Lower leg skin (tissue), 4 donors: Measurements from ENCODE around the gene ELMOD1. TPM values are rescaled to one million over a fixed set of nuclear protein-coding genes. Genes with fewer than 3 reads are reported as not detected.

Experiments
- DNase-seq, 2 donors: peaks; one replicate each; pipeline ENCODE4 v3.0.0-alpha.2; 2019; ENCODE audit warnings: low spot score in 2 of 2
- H3K4me3 ChIP-seq: fragments of 200-600 bp; sonication (generic); 2 replicates; pipeline ENCODE4 v1.5.1; 2017; ENCODE audit warnings: mild to moderate bottlenecking, low read depth; ENCODE audit not compliant: poor library complexity, severe bottlenecking
- POLR2A ChIP-seq, 2 donors: fragments of 450-650 bp; IDR thresholded peaks; one replicate each; pipeline ENCODE4 v1.6.1; 2016 to 2017; ENCODE audit warnings: antibody characterized with exemption in 2 of 2, mild to moderate bottlenecking in 1 of 2, moderate library complexity in 1 of 2
- WGBS, 2 donors: methylation state at CpG; one replicate each; pipeline ENCODE4 v1.1.5; 2018; 5-methylcytosine and 5-hydroxymethylcytosine counted together
- intact Hi-C: fragments of 100-400 bp; cut with DNase I; formaldehyde crosslinking; loops from one replicate; pipeline ENCODE4 v1.15.0; 2023; ENCODE audit warnings: low total_unique reads
- total RNA-seq, 4 donors: library from RNA; depleted of rRNA; stranded (reverse); fragments of >200 nt; gene quantifications; one replicate each; pipeline ENCODE4 v1.1.0, GENCODE V29; 2016
- TF ChIP-seq, protein P1 (sequence below), 3 donors: fragments of 450-650 bp; IDR thresholded peaks; one replicate each; pipeline ENCODE4 v1.5.1; 2016; ENCODE audit warnings: antibody characterized with exemption in 3 of 3, mild to moderate bottlenecking in 3 of 3, moderate library complexity in 2 of 3

The ELMOD1 gene
- total RNA-seq, 4 donors from 2014 or later: 48.2 to 164 (median 72.3) TPM

DNA sequence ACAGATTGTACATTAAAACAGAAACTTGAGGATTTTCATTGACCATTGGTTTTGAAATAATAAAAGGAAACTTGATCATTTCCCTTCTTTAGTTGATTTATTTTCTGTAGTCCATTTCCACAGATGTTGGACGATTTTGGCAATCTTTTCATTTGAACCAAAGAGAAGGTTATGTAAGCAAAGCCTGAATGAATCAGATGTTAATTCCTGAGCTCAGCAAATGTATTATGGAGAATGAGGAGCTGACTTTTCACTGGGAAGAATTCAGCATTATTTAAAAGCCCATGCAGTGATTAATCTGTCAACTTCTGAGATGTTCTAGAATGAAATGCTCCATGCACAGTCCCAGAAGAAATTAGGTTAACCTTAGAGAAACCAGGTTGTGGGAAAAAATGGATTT, 29.0 kb downstream of the ELMOD1 start:
- H3K4me3 ChIP-seq: no peak overlapping the region
- 16 to 23% methylated on average over 1 of the region's 1 CpG for WGBS, 2 donors
- TF ChIP-seq POLR2A (IDR thresholded peaks at IDR 0.05): no peak
- TF ChIP-seq, protein P1, sequence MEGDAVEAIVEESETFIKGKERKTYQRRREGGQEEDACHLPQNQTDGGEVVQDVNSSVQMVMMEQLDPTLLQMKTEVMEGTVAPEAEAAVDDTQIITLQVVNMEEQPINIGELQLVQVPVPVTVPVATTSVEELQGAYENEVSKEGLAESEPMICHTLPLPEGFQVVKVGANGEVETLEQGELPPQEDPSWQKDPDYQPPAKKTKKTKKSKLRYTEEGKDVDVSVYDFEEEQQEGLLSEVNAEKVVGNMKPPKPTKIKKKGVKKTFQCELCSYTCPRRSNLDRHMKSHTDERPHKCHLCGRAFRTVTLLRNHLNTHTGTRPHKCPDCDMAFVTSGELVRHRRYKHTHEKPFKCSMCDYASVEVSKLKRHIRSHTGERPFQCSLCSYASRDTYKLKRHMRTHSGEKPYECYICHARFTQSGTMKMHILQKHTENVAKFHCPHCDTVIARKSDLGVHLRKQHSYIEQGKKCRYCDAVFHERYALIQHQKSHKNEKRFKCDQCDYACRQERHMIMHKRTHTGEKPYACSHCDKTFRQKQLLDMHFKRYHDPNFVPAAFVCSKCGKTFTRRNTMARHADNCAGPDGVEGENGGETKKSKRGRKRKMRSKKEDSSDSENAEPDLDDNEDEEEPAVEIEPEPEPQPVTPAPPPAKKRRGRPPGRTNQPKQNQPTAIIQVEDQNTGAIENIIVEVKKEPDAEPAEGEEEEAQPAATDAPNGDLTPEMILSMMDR (IDR thresholded peaks at IDR 0.05): no peak
- no peak for DNase-seq
- intact Hi-C loops: no loop called here

DNA sequence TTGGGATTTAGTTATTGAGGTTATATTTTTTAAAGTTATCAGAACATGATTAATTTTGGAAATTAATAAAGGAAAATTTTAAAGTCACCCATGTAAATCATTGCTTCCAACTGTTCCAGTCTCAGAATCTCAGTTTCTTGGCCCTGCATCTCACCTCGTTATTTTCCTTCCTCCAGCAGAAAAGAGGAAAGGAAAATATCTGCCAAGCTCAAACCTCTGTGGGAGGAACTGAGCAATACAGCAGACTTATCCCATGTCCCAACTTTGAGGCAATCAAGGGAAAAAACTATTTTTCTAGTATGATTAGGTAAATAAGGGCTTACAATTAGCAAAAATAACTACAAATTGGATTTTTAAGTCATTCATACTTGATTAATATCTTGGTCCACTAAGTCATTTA, 30.1 kb downstream of the ELMOD1 start:
- DNase-seq: no peak
- H3K4me3 ChIP-seq: no peak overlapping the region
- TF ChIP-seq, protein P1 (IDR thresholded peaks at IDR 0.05): no peak
- no peak for TF ChIP-seq POLR2A (IDR thresholded peaks at IDR 0.05)
- WGBS, 2 donors: 50 to 69% methylated on average over 1 of the region's 1 CpG
- intact Hi-C loops: no loop called here

DNA sequence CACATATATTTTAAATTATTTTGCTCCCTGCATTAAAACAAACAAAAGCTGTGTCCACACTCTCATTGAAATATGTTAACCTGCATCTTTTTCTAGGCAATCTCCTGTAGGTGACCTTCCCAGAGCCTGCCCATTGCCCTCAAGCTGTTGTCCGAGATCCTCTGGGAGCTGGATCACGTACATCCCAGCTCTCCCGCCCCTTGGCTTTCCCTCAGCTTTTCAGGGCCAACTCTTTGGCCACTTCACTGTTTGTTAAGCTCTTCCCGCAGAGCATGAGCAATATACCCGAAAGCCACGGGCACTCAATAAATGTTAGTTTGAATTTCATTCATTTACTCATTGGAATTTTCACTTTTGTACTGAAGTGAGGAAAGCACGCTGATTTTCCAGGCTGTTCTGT, 32.2 kb downstream of the ELMOD1 start:
- TF ChIP-seq, protein P1 (IDR thresholded peaks at IDR 0.05): no peak
- TF ChIP-seq POLR2A (IDR thresholded peaks at IDR 0.05): no peak
- H3K4me3 ChIP-seq: no peak overlapping the region
- DNase-seq: no peak
- WGBS, 2 donors: 69 to 70% methylated on average over 7 of the region's 7 CpGs
- intact Hi-C loops: no loop called here

DNA sequence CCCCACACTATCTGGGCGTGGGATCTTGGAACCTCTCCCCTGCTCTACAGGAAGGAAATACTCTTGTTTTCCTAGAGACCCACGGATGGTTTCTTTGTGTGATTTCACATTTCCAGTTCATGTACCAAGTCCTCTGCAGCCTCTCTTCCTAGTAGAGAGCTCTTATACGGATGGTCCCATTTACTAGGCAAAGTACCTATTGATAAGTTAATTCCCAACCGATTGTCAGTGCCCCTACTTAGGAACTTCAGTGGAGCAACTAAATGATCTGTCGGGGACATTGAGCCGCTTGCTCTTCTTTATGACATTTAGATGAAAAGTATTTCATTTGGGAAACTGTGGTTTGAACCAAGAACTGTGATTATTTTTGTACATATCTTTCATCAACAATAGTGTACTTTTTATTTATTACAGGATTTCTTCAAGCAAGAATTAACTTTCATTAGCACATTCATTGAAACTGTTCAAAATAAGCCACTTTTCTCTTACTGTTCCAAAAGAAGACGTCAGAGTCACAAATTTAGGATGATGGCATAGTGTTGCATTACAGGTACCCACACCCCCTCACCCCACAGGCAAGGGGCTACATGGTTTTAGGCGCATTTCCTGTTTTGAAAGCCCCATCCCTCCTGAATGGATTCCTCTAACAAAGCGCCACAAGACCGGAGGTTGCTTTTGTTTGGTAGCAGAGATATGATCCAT, 34.2 kb downstream of the ELMOD1 start:
- intact Hi-C loops: no loop called here
- WGBS, 2 donors: 50 to 55% methylated on average over 10 of the region's 10 CpGs
- TF ChIP-seq POLR2A (IDR thresholded peaks at IDR 0.05): no peak
- TF ChIP-seq, protein P1 (IDR thresholded peaks at IDR 0.05): no peak
- no peak overlapping the region for H3K4me3 ChIP-seq
- DNase-seq: no peak

DNA sequence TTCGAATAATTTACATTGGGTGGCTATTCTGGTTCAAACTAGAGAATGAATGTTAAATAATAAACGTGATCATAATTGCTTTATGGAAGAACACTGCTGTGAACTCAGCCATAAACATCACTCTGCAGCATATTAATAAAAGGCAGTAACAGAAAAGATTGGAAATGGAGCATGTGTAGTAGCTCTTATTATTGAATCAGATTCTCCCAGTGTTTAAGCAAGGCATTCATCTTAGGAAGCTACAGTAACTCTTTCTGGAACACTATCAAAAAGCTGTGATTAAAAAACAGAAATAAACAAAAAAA, 34.7 kb downstream of the ELMOD1 start:
- H3K4me3 ChIP-seq: no peak overlapping the region
- WGBS, 2 donors: 39 to 42% methylated on average over 2 of the region's 2 CpGs
- intact Hi-C loops: no loop called here
- no peak for TF ChIP-seq POLR2A (IDR thresholded peaks at IDR 0.05)
- TF ChIP-seq, protein P1 (IDR thresholded peaks at IDR 0.05): no peak
- no peak for DNase-seq

DNA sequence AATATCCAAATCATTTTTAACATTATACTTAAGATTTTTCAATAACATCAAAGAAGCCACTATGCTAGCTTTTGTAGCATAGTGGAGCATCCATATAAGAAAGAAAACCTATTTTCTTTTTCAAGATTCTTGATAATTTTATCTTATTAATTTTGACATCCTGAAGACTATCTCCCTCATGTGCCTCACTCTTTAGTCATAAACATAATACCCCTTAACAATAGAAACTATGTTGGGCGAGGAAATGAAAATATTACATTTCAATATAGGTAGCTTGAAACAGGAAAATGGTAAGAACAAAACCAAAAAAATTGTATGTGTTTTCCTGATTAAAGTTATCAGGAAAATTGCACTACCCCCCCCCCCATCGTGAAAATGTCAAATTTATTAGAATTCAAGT, 40.1 kb downstream of the ELMOD1 start:
- intact Hi-C loops: no loop called here
- 72 to 82% methylated on average over 2 of the region's 2 CpGs for WGBS, 2 donors

More for the DNA sequence above, 40.1 kb downstream of the ELMOD1 start:
- no peak for TF ChIP-seq POLR2A (IDR thresholded peaks at IDR 0.05)
- TF ChIP-seq, protein P1 (IDR thresholded peaks at IDR 0.05): no peak
- H3K4me3 ChIP-seq: no peak overlapping the region
- DNase-seq: no peak
